HepG2 (cell line): Measurements from ENCODE around the gene SULT1C4. TPM values are rescaled to one million over a fixed set of nuclear protein-coding genes. Genes with fewer than 3 reads are reported as not detected.

ENCODE experiments used
- GATAD1 ChIP-seq: IDR thresholded peaks from 2 replicates; pipeline ENCODE4 v1.6.1; 2016; ENCODE audit warnings: missing genetic modification reagents, missing compliant biosample characterization
- HDAC2 ChIP-seq: sonication (generic); formaldehyde crosslinking; IDR thresholded peaks from 2 replicates; pipeline ENCODE4 v1.4.0; 2020; ENCODE audit warnings: missing genetic modification reagents
- HES4 ChIP-seq: sonication (generic); formaldehyde crosslinking; IDR thresholded peaks from 2 replicates; pipeline ENCODE4 v1.9.0; 2021; ENCODE audit warnings: mild to moderate bottlenecking, missing genetic modification reagents, borderline replicate concordance
- HMG20B ChIP-seq: conservative IDR thresholded peaks from 2 replicates; pipeline ENCODE4 v1.6.1; 2016; ENCODE audit warnings: missing genetic modification reagents, missing compliant biosample characterization
- HOMEZ ChIP-seq: IDR thresholded peaks from 2 replicates; pipeline ENCODE4 v1.6.1; 2016; ENCODE audit warnings: low read depth
- HOXA3 ChIP-seq: sonication (generic); formaldehyde crosslinking; IDR thresholded peaks from 2 replicates; pipeline ENCODE4 v1.5.0; 2020; ENCODE audit warnings: missing genetic modification reagents
- KAT8 ChIP-seq: IDR thresholded peaks from 2 replicates; pipeline ENCODE4 v1.6.1; 2016; ENCODE audit warnings: missing genetic modification reagents, missing compliant biosample characterization
- MIER2 ChIP-seq: IDR thresholded peaks from 2 replicates; pipeline ENCODE4 v1.6.1; 2016; ENCODE audit warnings: missing biosample characterization, missing genetic modification reagents
- MXI1 ChIP-seq: IDR thresholded peaks from 3 replicates; pipeline ENCODE4 v1.6.1; 2012; ENCODE audit warnings: low read depth, low read length, inconsistent platforms, borderline replicate concordance
- PHF5A ChIP-seq: IDR thresholded peaks from one replicate; pipeline ENCODE4 v1.6.1; 2018; ENCODE audit warnings: low read depth, missing genetic modification reagents; ENCODE audit not compliant: unreplicated experiment
- PHF8 ChIP-seq: sonication (generic); formaldehyde crosslinking; IDR thresholded peaks from 2 replicates; pipeline ENCODE4 v1.5.0; 2020; ENCODE audit warnings: missing genetic modification reagents
- PLRG1 ChIP-seq: fragments of 450-650 bp; conservative IDR thresholded peaks from 2 replicates; pipeline ENCODE4 v1.6.1; 2016
- RBM39 ChIP-seq: fragments of 200-400 bp; formaldehyde crosslinking; IDR thresholded peaks from one replicate; pipeline ENCODE4 v1.6.1; 2018; ENCODE audit warnings: antibody characterized with exemption, mild to moderate bottlenecking, low read depth, low read length; ENCODE audit not compliant: poor library complexity, severe bottlenecking
- SAP130 ChIP-seq: IDR thresholded peaks from 2 replicates; pipeline ENCODE4 v1.6.1; 2016; ENCODE audit warnings: low read depth
- SOX5 ChIP-seq: IDR thresholded peaks from 2 replicates; pipeline ENCODE4 v1.6.1; 2016; ENCODE audit warnings: borderline replicate concordance
- SOX6 ChIP-seq, 2 experiments: fragments of 450-650 bp in 1 of 2; sonication (generic) in 1 of 2; formaldehyde crosslinking in 1 of 2; IDR thresholded peaks; 2 replicates each; pipeline versions ENCODE4 v1.4.0 to v1.6.1; 2017 to 2020; ENCODE audit warnings: antibody characterized with exemption in 1 of 2, mild to moderate bottlenecking in 1 of 2, missing genetic modification reagents in 1 of 2
- SRY ChIP-seq: sonication (generic); formaldehyde crosslinking; IDR thresholded peaks from 2 replicates; pipeline ENCODE4 v1.8.0; 2022; ENCODE audit warnings: mild to moderate bottlenecking, missing genetic modification reagents
- THAP11 ChIP-seq: IDR thresholded peaks from 2 replicates; pipeline ENCODE4 v1.6.1; 2016; ENCODE audit warnings: missing biosample characterization, missing genetic modification reagents
- ZNF460 ChIP-seq: sonication (generic); formaldehyde crosslinking; IDR thresholded peaks from 2 replicates; pipeline ENCODE4 v1.5.1; 2020; ENCODE audit warnings: missing genetic modification reagents, mild to moderate bottlenecking, borderline replicate concordance
- ZNF605 ChIP-seq: sonication (generic); formaldehyde crosslinking; IDR thresholded peaks from 2 replicates; pipeline ENCODE4 v1.8.0; 2022; ENCODE audit warnings: mild to moderate bottlenecking, missing genetic modification reagents
- ZNF646 ChIP-seq: sonication (generic); formaldehyde crosslinking; IDR thresholded peaks from 2 replicates; pipeline ENCODE4 v1.9.0; 2021; ENCODE audit warnings: mild to moderate bottlenecking, missing genetic modification reagents
- ZNF75D ChIP-seq: sonication (generic); formaldehyde crosslinking; IDR thresholded peaks from 2 replicates; pipeline ENCODE4 v1.8.1; 2023; ENCODE audit warnings: missing genetic modification reagents, mild to moderate bottlenecking, borderline replicate concordance
- ZNF781 ChIP-seq: sonication (generic); formaldehyde crosslinking; IDR thresholded peaks from 2 replicates; pipeline ENCODE4 v1.5.1; 2020; ENCODE audit warnings: borderline replicate concordance, mild to moderate bottlenecking, missing genetic modification reagents; ENCODE audit errors: not compliant biosample characterization
- ZSCAN25 ChIP-seq: sonication (generic); formaldehyde crosslinking; IDR thresholded peaks from 2 replicates; pipeline ENCODE4 v1.8.0; 2022; ENCODE audit warnings: mild to moderate bottlenecking, missing genetic modification reagents
- polyA plus RNA-seq, 8 experiments: library from polyadenylated mRNA; depleted of rRNA in 3 of 8; stranded (reverse) in 7 of 8; unstranded in 1 of 8; fragments of >200 nt; fragmentation: Illumina TruSeq in 4 of 8; extraction: Trizol in 4 of 8; gene quantifications; 2 replicates each; pipeline versions ENCODE4 v1.2.1 to v1.2.3, GENCODE V29; 2011 to 2016; ENCODE audit warnings: low read depth in 4 of 8, missing spikeins in 1 of 8, mixed read lengths in 1 of 8; ENCODE audit not compliant: insufficient read depth in 1 of 8
- total RNA-seq, 5 experiments: library from RNA; depleted of rRNA; stranded (reverse); fragments of >200 nt; fragmentation: Illumina TruSeq; extraction: Trizol; gene quantifications; 2 replicates each; pipeline ENCODE4 v1.2.3, GENCODE V29; 2016; ENCODE audit warnings: low read depth in 1 of 5

SULT1C4 gene
- total and polyA plus RNA-seq, 2 of the 13 experiments (the other 11 are each of a cell fraction or from before 2014, with no cell fraction given), result 1.3 to 8.6 TPM

- peak; percentile 42; the same call in 1 of the 2 replicates for TF ChIP-seq HDAC2 (CRISPR knock-in tag)
- TF ChIP-seq ZNF605 (CRISPR knock-in tag), result no peak; the same call in 1 of the 2 replicates
- TF ChIP-seq SOX5, result peak; percentile 81
- TF ChIP-seq HMG20B, result no peak
- peak; percentile 90 for TF ChIP-seq HOMEZ (CRISPR knock-in tag)
- TF ChIP-seq PLRG1, result no peak
- TF ChIP-seq SOX6 (IDR thresholded peaks at IDR 0.05), result no peak
- peak; percentile 60; the same call in 1 of the 2 replicates for TF ChIP-seq SOX6 (CRISPR knock-in tag; IDR thresholded peaks at IDR 0.05)
- TF ChIP-seq HES4 (CRISPR knock-in tag), result no peak
- TF ChIP-seq PHF5A (CRISPR knock-in tag), result no peak
- no peak for TF ChIP-seq SRY
- peak; percentile 67 for TF ChIP-seq KAT8 (CRISPR knock-in tag)
- TF ChIP-seq MIER2, result 0 out of 2 replicates have a peak, but pooled peaks have one; percentile 12
- no peak for TF ChIP-seq RBM39
- no peak for TF ChIP-seq ZNF646 (CRISPR knock-in tag)
- TF ChIP-seq GATAD1 (CRISPR knock-in tag), result 0 out of 2 replicates have a peak, but pooled peaks have one; percentile 23
- TF ChIP-seq HOXA3, result no peak
- peak; percentile 37; the same call in 1 of the 3 replicates for TF ChIP-seq MXI1
- peak; percentile 90 for TF ChIP-seq SAP130
- no peak for TF ChIP-seq PHF8 (CRISPR knock-in tag)
- TF ChIP-seq ZNF460 (CRISPR knock-in tag), result no peak
- no peak for TF ChIP-seq ZNF75D (CRISPR knock-in tag)
- no peak for TF ChIP-seq ZNF781 (CRISPR knock-in tag)
- TF ChIP-seq THAP11 (CRISPR knock-in tag), result no peak
- TF ChIP-seq ZSCAN25 (CRISPR knock-in tag), result no peak
Observed at GRCh38 chr2:108385411-108386071, 7.8 kb downstream of the SULT1C4 start (continued).
